GM12892 (cell line): Measurements from ENCODE around the gene BCAS4.

Source experiments
- POLR2A ChIP-seq: IDR thresholded peaks from 2 replicates; pipeline ENCODE4 v1.6.1; 2011; ENCODE audit warnings: low read depth, low read length, control low read depth
- POLR2AphosphoS5 ChIP-seq: IDR thresholded peaks from 2 replicates; pipeline ENCODE4 v1.6.1; 2011; ENCODE audit warnings: low read depth, low read length, control low read depth

DNA sequence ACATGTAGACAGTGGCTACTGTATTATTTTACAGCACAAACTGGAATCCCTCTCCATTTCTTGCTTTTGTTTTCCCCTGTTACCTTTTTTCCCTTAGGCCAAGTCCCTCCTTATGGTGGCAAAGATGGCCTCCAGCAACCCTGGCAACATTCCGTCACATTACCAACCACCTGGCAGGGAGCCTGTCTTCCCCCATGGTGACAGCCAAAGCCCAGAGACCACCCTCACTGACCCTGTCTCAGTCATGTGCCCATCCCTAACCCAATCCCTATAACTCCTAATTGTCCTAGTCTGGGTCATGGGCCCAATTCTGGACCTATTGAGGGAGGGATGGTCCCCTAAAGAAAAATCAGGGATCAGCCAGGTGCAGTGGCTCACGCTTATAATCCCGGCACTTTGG lies 35.9 kb upstream of the BCAS4 start:
- TF ChIP-seq POLR2AphosphoS5: no peak
- TF ChIP-seq POLR2A: no peak
